Skeletal muscle tissue (tissue), 4 donors: ENCODE results near the gene GABBR2. TPM values are rescaled to one million over a fixed set of nuclear protein-coding genes. Genes with fewer than 3 reads are reported as not detected.

Source experiments
- H3K27ac ChIP-seq: one replicate; pipeline ENCODE4 v1.7.0; 2013; ENCODE audit warnings: mild to moderate bottlenecking, low read depth, low read length, inconsistent platforms
- H3K27me3 ChIP-seq, 3 donors: one replicate each; pipeline ENCODE4 v1.7.0; 2013; ENCODE audit warnings: low read length in 3 of 3; ENCODE audit not compliant: control insufficient read depth in 3 of 3, insufficient read depth in 3 of 3
- H3K36me3 ChIP-seq, 3 donors: one replicate each; pipeline ENCODE4 v1.7.0; 2013; ENCODE audit warnings: low read length in 3 of 3; ENCODE audit not compliant: control insufficient read depth in 3 of 3, insufficient read depth in 3 of 3
- H3K4me1 ChIP-seq, 3 donors: one replicate each; pipeline ENCODE4 v1.7.0; 2013; ENCODE audit warnings: low read length in 3 of 3, mild to moderate bottlenecking in 3 of 3; ENCODE audit not compliant: control insufficient read depth in 3 of 3, insufficient read depth in 3 of 3
- H3K4me3 ChIP-seq, 3 donors: one replicate each; pipeline ENCODE4 v1.7.0; 2013; ENCODE audit warnings: low read length in 3 of 3
- H3K9ac ChIP-seq, 3 donors: one replicate each; pipeline ENCODE4 v1.7.0; 2013; ENCODE audit warnings: low read length in 3 of 3, mild to moderate bottlenecking in 3 of 3, moderate library complexity in 2 of 3, low read depth in 1 of 3
- H3K9me3 ChIP-seq, 3 donors: one replicate each; pipeline ENCODE4 v1.7.0; 2013; ENCODE audit warnings: low read length in 3 of 3; ENCODE audit not compliant: control insufficient read depth in 3 of 3
- total RNA-seq: library from RNA; depleted of rRNA; stranded (reverse); fragments of >200 nt; gene quantifications from one replicate; pipeline ENCODE4 v1.2.3, GENCODE V29; 2014
- donor health status: Osteomylitis.

Gene GABBR2
- total RNA-seq, 1 donor from 2014 or later: under 0.01 TPM

- peaks cover 0 to 13% (median 0%) of the 10 kb centered on the region in 3 donors for H3K27me3 ChIP-seq
- no peaks in the 10 kb centered on the region for H3K4me1 ChIP-seq
- no peak overlapping the region for H3K9ac ChIP-seq
- no peaks in the 10 kb centered on the region for H3K36me3 ChIP-seq
- no peak overlapping the region for H3K27ac ChIP-seq
- peaks cover 0 to 3% (median 0%) of the 10 kb centered on the region in 3 donors for H3K9me3 ChIP-seq
- no peak overlapping the region for H3K4me3 ChIP-seq
Measured at GRCh38 chr9:98532147-98532546, 176.6 kb downstream of the GABBR2 start.

GRCh38 chr9:98530806-98531386 is 177.8 kb downstream of the GABBR2 start:
- no peak overlapping the region for H3K4me3 ChIP-seq
- H3K9me3 ChIP-seq: no peaks in the 10 kb centered on the region
- H3K27ac ChIP-seq: no peak overlapping the region
- no peak overlapping the region for H3K9ac ChIP-seq
- no peaks in the 10 kb centered on the region for H3K4me1 ChIP-seq
- no peaks in the 10 kb centered on the region for H3K36me3 ChIP-seq
- peaks cover 0 to 14% (median 0%) of the 10 kb centered on the region in 3 donors for H3K27me3 ChIP-seq

- no peak overlapping the region for H3K4me3 ChIP-seq
- H3K36me3 ChIP-seq: no peaks in the 10 kb centered on the region
- H3K9ac ChIP-seq: no peak overlapping the region
- H3K4me1 ChIP-seq: no peaks in the 10 kb centered on the region
- H3K9me3 ChIP-seq: no peaks in the 10 kb centered on the region
- H3K27me3 ChIP-seq: peaks cover 0 to 14% (median 0%) of the 10 kb centered on the region in 3 donors
- no peak overlapping the region for H3K27ac ChIP-seq
Measured at GRCh38 chr9:98530275-98530674, 178.5 kb downstream of the GABBR2 start.

- peaks cover 0 to 14% (median 0%) of the 10 kb centered on the region in 3 donors for H3K27me3 ChIP-seq
- H3K4me1 ChIP-seq: no peaks in the 10 kb centered on the region
- H3K9ac ChIP-seq: no peak overlapping the region
- no peak overlapping the region for H3K27ac ChIP-seq
- H3K36me3 ChIP-seq: no peaks in the 10 kb centered on the region
- no peaks in the 10 kb centered on the region for H3K9me3 ChIP-seq
- no peak overlapping the region for H3K4me3 ChIP-seq
Measured at GRCh38 chr9:98529841-98530240, 178.9 kb downstream of the GABBR2 start.

GRCh38 chr9:98523231-98523901 is 185.4 kb downstream of the GABBR2 start:
- Histone ChIP-seq H3K27me3 (peaks cover 0 to 3% (median 0%) of the 10 kb centered on the region in 3 donors), H3K4me1 (no peaks in the 10 kb centered on the region), H3K36me3 (no peaks in the 10 kb centered on the region), H3K9ac (no peak overlapping the region), H3K4me3 (no peak overlapping the region), H3K27ac (no peak overlapping the region), H3K9me3 (no peaks in the 10 kb centered on the region)

- Histone ChIP-seq H3K27me3 (peaks cover 0 to 3% (median 0%) of the 10 kb centered on the region in 3 donors), H3K36me3 (no peaks in the 10 kb centered on the region), H3K4me3 (no peak overlapping the region), H3K4me1 (no peaks in the 10 kb centered on the region), H3K27ac (no peak overlapping the region), H3K9me3 (no peaks in the 10 kb centered on the region), H3K9ac (no peak overlapping the region)
Measured at GRCh38 chr9:98522487-98522886, 186.2 kb downstream of the GABBR2 start.

- H3K4me1 ChIP-seq: no peaks in the 10 kb centered on the region
- H3K27me3 ChIP-seq: peaks cover 0 to 1% (median 0%) of the 10 kb centered on the region in 3 donors
- no peak overlapping the region for H3K4me3 ChIP-seq
- no peaks in the 10 kb centered on the region for H3K36me3 ChIP-seq
- no peaks in the 10 kb centered on the region for H3K9me3 ChIP-seq
- no peak overlapping the region for H3K9ac ChIP-seq
- no peak overlapping the region for H3K27ac ChIP-seq
Measured at GRCh38 chr9:98521141-98521540, 187.6 kb downstream of the GABBR2 start.

- no peak overlapping the region for H3K27ac ChIP-seq
- no peak overlapping the region for H3K9ac ChIP-seq
- H3K9me3 ChIP-seq: no peaks in the 10 kb centered on the region
- H3K4me1 ChIP-seq: no peaks in the 10 kb centered on the region
- H3K4me3 ChIP-seq: no peak overlapping the region
- H3K36me3 ChIP-seq: no peaks in the 10 kb centered on the region
- H3K27me3 ChIP-seq: no peaks in the 10 kb centered on the region
Measured at GRCh38 chr9:98520221-98520960, 188.3 kb downstream of the GABBR2 start.

- no peak overlapping the region for H3K27ac ChIP-seq
- H3K36me3 ChIP-seq: no peaks in the 10 kb centered on the region
- no peaks in the 10 kb centered on the region for H3K9me3 ChIP-seq
- no peak overlapping the region for H3K4me3 ChIP-seq
- H3K9ac ChIP-seq: no peak overlapping the region
- no peaks in the 10 kb centered on the region for H3K27me3 ChIP-seq
- no peaks in the 10 kb centered on the region for H3K4me1 ChIP-seq
Measured at GRCh38 chr9:98519641-98520040, 189.1 kb downstream of the GABBR2 start.

- no peaks in the 10 kb centered on the region for H3K9me3 ChIP-seq
- H3K27ac ChIP-seq: no peak overlapping the region
- H3K4me1 ChIP-seq: no peaks in the 10 kb centered on the region
Measured at GRCh38 chr9:98518556-98518955, 190.2 kb downstream of the GABBR2 start.

More at GRCh38 chr9:98518556-98518955, 190.2 kb downstream of the GABBR2 start:
- Histone ChIP-seq H3K36me3 (no peaks in the 10 kb centered on the region), H3K27me3 (no peaks in the 10 kb centered on the region), H3K9ac (no peak overlapping the region), H3K4me3 (no peak overlapping the region)
